NK-92 treated with Interleukin-12 subunit alpha and Interleukin-12 subunit beta, amount 100 ng/mL, for 24 hours (cell line): ENCODE data around the gene MACROD2.

Source experiments
- DNase-seq: peaks from one replicate; lab custom pipeline; 2025; lab: John Stamatoyannopoulos, UW

The MACROD2 gene

DNA sequence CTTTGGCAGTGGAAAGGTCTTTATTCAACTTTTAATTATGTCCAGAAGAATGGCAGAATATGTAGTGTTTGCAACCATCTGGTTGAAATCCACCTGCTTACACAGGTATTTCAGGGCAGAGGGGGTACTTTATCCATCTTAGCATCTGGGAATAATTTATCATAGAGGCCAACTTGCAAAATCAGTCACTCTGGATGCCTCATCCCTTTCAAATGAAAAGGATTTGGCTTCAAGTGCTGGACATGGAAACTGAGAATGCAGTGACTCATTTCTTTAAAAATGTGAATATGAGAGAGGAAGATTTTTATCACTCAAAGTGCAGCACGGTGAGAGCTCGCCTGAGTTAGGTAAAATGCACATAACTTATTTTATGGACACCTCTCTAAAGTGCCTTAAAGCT, 1819.6 kb downstream of the MACROD2 start:
- DNase-seq: no peak

- DNase-seq: no peak
Measured at GRCh38 chr20:15817351-15817750, 1822.0 kb downstream of the MACROD2 start.

DNA sequence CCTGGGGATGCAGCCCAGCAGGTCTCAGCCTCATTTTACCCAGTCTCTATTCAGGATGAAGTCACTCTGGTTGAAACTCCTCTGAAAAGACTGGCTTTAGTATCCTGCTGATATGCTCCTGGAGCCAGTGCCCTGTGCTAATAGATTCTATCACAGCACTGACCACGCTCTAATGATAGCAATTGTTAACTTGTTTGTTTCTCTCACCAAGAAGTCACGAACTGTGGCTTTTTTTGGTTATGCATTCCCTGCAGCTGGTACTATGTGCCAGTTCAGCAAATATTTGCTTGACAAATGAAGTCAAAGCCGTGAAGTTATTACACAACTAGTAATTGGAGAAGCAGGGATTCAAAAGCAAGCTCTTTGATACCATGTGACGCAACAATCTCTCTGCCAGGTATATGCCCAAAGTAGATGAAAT, 1823.3 kb downstream of the MACROD2 start:
- DNase-seq: no peak

GRCh38 chr20:15823718-15824117, 1828.4 kb downstream of the MACROD2 start:
- DNase-seq: no peak

- no peak for DNase-seq
Measured at GRCh38 chr20:15827628-15828027, 1832.3 kb downstream of the MACROD2 start.

- no peak for DNase-seq
Measured at GRCh38 chr20:15831201-15831600, 1835.9 kb downstream of the MACROD2 start.

GRCh38 chr20:15832512-15832911, 1837.2 kb downstream of the MACROD2 start:
- DNase-seq: no peak

GRCh38 chr20:15834857-15835256, 1839.5 kb downstream of the MACROD2 start:
- no peak for DNase-seq

- DNase-seq: no peak
Measured at GRCh38 chr20:15835811-15836210, 1840.5 kb downstream of the MACROD2 start.

GRCh38 chr20:15836634-15837033, 1841.3 kb downstream of the MACROD2 start:
- DNase-seq: no peak

DNA sequence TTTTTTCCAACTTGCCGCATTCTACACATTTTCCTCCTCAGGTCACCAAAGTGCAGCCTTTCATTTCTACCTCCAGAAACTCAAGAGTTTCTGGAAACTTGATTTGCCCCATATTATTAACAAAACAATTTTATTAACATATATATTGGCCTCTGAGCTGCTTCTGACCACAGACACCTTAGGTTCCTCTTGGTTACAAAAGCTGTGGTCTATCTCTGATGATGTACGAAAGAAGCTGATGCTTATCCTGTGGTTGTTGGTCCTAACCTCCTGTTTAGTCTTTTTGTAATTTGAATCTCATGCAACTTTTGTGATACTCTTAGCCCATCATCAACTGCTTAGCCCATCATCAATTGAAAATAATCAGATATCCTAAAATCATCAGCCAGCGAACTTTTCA, 1842.2 kb downstream of the MACROD2 start:
- DNase-seq: no peak

GRCh38 chr20:15838466-15838865, 1843.2 kb downstream of the MACROD2 start:
- DNase-seq: no peak

DNA sequence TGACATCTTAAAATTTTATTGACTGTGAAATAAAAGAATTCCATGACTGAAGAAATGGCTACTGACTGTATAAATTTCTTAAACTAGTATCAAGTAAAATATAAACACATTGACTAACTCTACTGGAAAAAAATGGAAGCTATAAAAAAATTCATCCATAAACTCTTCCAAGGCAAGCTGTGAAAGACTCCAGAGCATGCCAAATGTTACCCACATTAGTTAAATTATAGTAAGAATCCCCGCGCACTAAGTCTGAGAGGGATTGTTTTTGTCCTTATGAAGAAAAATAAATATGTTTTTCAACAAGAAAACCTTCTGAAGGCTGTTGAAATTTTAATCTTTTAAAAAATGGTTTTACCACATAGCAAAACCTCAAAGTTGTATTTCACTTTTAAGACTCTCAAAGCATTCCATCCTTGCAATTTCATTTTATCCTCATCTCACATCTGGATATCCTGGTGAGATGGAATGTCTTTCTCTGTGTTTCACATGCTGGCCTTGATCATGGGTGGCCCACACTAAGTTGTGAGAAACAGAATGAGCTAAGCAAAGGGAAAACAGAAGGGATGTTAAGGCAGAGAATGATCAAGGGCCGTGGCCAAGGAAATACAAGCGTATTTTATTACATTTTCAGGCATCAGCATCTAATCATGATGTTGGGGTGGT, 1845.5 kb downstream of the MACROD2 start:
- DNase-seq: no peak

- no peak for DNase-seq
Measured at GRCh38 chr20:15842872-15843271, 1847.6 kb downstream of the MACROD2 start.

GRCh38 chr20:15843777-15844176, 1848.5 kb downstream of the MACROD2 start:
- no peak for DNase-seq

GRCh38 chr20:15847196-15847784, 1852.0 kb downstream of the MACROD2 start:
- no peak for DNase-seq

GRCh38 chr20:15848126-15848525, 1852.8 kb downstream of the MACROD2 start:
- no peak for DNase-seq

DNA sequence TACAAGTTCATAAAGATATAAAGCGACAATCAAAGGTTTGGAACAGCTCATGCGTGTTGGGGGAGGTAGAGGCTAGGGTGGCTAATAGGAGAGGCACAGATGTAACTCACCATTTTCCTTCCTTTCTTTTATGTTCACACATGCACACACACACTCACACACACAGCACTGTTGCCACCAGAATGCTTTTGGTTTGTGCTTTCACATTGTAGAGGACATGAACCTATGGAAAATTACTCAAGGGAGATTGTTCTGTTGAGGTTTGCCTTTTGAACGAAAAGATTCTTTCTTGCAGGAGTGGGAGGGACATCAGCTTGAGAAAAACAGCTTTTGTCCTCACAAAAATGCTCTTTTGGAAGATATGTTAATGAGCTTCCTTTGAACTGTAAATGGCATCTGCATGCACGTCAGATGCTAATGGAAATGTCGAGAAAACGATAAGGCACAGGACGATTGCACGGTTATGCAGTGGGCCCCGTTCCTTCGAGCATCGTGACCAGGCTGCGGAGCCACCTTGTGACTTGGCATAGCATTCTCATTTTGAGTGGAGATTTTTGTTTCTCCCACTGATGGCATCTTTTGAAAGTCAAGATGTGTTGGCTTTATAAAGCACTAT, 1853.8 kb downstream of the MACROD2 start:
- DNase-seq: no peak

GRCh38 chr20:15851576-15852215, 1856.4 kb downstream of the MACROD2 start:
- DNase-seq: no peak

DNA sequence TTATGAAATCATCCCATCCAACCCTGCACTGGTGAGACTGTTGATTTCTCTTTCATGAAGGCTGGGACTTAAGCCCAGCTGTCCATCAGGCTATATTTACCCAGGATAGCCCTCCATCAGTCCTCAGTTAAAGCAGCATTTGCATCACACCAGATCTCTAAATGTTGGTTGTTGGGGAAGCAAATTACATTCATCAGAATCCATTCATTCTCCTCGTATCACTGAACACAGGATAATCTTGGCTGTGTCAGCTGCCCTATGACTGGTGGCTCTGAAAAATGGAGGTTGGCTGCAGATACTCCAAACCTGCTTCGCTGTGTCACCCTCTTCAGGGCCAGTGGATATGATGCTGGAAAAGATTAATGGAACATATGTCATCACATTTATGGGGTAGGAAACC, 1859.6 kb downstream of the MACROD2 start:
- DNase-seq: no peak

DNA sequence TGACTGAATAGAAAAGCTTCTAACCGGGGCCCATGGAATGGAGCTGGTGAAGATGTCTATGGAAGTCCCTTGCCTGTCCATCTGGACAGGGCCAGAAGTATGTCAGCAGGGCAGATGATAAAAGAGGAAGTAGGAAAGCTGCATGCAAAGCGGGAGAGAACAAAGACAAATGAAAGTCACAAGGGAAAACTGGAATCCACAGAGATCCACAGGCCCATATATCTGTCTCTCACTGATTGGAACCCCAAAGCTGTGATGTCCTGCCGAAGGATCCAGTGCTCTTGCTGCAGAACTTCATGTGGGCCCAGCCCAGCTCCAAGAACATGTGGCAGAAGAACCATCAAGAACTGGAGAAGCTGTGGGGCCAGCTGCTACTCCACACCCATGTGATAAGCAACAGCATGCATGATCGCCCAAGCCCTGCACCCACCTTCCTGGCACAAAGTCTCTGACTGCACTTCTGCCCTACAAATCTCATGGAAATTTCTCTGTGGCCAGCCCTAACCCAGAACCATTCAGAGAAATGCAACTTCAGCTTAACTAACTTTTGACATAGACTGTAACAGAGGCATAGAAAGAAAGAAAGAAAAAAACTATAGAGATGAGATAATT, 1862.0 kb downstream of the MACROD2 start:
- no peak for DNase-seq

- no peak for DNase-seq
Measured at GRCh38 chr20:15859061-15859460, 1863.7 kb downstream of the MACROD2 start.

DNA sequence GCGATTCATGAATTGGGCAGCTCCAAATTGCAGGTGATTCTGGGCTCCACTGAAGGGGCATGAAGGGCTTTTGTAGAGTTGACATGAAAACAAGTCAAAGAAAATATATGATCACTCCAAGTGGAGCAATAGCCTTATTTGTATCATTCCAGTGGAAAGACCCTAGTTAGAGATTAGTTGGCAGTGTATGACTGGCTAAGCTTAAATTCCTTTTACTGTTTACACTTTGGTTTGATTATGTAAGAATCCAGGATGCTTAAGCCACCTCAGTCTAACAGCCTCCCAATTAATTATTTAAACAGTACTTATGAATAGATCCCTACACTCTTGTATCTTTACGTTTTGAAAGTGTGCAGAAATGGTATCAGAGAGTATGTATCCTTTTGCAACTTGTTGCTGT, 1865.5 kb downstream of the MACROD2 start:
- DNase-seq: no peak
